ENCODE data around the gene ZBTB21.

Gene ZBTB21

DNA sequence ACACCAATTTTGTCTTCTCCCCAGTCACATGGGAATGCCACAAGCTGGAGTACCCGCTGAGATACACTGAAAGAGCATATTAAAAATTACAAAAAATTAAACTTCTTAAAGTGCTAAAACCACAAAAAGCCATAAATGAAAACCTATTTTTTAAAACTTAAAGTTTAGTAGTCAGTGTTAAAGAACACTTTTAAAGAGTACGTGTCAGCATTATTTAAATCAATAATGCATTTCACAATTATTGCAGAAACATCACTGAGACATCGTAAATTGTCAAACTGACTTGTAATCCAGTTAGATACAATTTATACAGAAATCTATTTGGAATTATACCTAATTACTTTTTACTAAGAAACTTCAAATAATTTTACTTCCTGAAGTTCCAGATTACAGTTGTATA is 22.9 kb downstream of the ZBTB21 start:
- DNase-seq = no peak

DNA sequence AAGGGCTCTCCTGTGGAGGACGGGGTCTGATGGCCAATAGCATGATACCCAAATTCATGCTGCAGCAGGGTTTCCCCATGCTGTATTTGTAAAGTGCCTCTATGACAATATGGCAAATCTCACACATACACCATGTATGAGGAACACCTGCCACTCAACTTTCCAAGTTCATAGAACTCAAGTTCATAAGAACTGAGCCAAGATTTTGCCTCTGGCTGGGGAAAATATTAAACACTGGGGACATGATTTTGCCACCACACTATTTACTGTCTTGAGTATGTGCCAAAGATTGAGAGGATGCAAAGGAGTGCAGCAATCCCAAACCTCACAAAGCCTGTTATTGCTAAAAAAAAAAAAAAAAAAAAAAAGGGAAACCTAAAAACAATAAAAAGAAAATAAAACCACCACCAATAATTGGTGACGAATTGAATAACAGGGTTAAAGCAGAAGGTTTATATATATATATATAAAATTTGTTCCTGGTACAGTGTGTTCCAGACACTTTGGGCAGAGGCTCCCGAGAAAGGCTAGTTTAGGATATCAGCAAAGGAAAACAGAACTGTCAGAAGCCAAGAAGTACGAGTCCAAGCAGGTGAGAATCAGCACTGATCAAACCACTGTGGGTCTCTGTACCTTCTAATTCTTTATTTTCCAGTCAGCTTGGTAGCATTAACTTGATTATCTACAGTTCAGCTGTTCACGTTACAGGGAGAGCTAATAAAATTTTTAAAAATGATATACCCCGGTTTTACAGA is 24.3 kb downstream of the ZBTB21 start:
- DNase-seq = no peak

DNA sequence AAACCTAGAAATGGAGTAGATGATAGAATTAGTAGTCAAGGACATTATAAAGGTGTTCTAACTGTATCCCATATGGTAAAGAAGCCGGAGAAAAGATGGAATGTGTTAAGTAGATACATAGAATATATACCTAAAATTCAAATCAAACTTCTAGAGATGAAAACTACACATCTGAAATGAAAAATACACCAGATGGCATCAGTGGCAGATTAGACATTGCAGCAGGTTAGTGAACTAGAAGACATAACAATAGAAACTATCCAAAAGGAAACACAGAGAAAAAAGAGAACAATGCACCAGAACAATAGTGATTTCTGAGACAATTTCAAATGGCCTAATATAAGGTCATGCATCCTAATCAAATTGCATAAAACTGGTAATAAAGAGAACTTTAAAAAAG is 26.9 kb downstream of the ZBTB21 start:
- no peak for DNase-seq

- no peak for DNase-seq
Observed at GRCh38 chr21:41980561-41980960, 29.6 kb downstream of the ZBTB21 start.

DNA sequence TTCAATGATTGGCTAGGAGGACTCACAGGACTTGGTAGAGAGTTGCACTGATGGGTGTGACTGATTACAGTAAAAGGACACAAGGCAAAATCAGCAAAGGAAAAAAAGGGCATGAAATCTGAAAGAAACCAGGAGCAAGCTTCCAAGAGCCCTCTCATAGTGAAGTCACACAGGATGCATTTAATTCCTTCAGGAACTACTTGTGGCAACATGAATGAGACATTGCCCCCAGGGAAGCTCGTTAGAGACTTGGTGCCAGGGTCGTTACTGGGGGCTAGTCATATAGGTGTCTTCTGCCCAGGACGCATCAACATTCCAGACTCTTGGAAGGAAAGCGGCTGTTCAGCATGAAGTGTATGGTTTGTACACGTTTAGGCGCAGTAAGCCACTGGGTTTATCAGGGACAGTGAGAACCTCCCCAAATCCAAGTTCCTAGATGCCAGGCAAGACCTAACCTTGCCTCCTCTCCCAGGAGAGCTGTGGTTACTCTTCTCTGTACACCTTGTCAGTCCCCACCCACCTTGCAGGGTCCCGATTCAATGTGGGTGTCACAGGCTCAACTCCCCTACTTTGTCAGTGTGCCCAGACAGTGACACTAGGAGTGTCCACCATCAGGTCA is 30.3 kb downstream of the ZBTB21 start:
- DNase-seq = no peak

DNA sequence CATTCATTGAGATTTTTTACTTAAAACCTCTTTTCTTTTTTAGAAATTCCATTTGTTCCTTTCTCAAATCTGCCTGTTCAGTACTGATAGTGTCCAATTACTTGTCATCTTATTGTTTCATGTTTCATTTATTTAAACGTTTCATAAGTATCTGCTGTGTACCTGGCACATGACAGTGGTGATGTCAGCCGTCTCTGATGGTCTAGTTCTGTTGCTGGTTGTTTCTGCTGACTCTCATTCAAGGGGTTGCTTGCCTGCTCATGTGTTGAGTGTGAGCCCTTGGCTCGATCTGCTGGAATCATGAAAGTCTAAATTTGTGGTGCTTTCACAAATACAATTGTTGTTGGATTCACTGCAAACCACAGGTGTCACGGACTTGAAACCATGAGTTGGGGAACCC is 30.8 kb downstream of the ZBTB21 start:
- no peak for DNase-seq

GRCh38 chr21:41977034-41977950 is 32.9 kb downstream of the ZBTB21 start:
- DNase-seq = no peak

DNA sequence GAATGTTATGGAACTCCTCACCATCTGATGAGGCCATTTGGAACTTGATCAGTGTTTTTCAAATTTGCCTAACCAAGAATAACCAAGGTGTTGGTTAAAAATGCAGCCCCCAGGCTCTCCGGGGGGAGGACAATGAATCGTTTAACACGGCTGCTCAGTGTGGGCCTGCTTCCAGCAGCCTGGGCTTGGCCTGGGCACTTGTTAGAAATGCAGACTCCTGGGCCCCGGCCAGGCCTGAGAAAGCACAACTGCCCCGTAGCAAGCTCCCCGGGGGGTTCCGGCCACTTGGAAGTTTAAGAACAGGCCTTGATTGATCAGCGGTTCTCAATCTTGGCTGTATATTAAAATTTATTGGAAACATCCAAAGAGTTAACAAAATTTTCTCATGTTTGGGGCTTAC is 33.5 kb downstream of the ZBTB21 start:
- no peak for DNase-seq

- DNase-seq = no peak
Observed at GRCh38 chr21:41975391-41976272, 34.5 kb downstream of the ZBTB21 start.

- no peak for DNase-seq
Observed at GRCh38 chr21:41974752-41975053, 35.5 kb downstream of the ZBTB21 start.

DNA sequence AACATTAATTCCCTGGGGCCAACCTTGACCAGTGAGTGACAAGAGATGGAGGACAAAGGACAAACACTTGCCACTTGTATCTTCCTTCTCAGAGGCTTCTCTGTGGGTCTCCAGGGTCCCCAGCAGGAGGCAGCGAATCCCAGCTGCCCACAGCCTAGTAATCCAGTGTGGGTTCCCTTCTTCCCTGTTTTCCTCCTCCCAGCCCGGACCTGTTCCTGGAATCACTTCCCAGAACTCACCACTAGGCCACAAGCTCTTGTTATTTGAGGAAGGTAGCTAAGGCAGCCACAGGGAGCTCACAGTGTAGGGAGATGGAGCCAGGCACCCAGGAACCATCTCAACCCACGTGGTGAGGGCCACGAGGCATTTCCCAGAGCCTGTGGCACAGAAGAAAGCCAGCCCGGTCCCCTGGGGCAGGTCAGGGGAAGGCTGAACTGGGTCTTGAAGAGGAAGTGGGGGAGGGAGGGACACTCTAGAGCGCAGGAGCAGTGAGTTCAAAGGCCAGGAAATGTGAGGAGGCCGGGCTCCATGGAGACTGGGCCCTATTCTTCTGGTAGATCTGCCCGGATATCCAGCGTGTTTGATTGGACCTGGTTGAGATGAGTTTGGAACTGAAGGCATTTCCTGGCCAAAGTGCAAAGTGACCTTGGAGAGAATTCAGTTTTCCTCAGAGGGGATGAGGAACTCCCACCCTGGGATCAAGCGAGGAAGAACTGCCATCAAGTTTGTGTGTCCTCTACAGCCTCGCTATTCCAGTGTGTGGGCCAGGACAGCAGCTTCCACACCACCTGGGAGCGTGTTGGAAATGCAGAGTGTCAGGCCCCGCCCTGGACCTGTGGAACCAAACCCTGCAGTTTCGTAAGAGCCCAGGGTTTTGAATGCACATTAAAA is 36.1 kb downstream of the ZBTB21 start:
- peak; percentile 29 for DNase-seq

GRCh38 chr21:41973427-41973831 is 36.7 kb downstream of the ZBTB21 start:
- DNase-seq = no peak

- DNase-seq = no peak
Observed at GRCh38 chr21:41972511-41973205, 37.5 kb downstream of the ZBTB21 start.

- no peak for DNase-seq
Observed at GRCh38 chr21:41971891-41972290, 38.3 kb downstream of the ZBTB21 start.

DNA sequence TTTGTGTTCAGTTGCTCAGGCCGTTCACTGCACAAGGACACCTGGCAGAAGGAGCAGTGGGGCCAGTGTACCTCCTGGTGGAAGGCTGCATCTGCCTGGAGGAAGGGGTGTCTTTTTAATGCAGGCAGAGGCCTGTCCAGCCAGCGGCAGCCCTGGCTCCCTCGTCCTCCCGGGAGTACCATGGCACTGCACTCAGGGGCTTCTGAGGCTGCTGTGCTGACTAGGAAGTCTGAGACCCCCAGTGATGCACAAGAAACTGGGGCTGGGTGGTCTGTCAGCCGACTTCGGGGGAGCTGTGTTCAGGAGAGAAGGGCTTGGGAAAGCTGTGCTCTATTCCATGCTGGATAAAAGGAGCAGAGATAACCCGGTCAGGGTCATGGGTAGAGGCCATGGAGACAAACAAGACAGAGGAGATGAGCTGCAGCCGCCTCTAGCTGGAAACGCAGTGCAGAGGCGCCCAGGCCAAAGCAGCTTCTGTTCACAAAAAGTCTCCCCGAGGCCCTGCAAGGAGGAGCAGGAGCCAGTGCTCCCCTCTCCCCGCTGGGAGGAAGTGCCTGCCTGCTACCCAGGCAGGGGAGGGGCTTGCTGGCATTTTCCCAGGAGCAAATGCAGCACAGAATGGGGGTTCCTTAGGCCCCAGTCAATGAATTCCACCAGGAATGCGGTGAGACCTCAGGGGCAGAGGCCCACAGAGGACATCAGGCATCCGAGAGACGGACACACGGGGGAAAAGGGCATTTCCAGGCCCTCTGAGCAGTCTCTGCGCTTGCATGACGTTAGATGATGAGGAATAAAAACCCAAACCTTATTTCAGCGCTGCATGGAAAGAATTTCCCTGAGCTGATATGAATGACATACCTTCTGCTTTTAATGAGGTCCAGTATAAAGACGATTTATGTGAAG is 39.2 kb downstream of the ZBTB21 start:
- DNase-seq = no peak

- DNase-seq = no peak
Observed at GRCh38 chr21:41970106-41970391, 40.1 kb downstream of the ZBTB21 start.

- DNase-seq = no peak
Observed at GRCh38 chr21:41967708-41968107, 42.5 kb downstream of the ZBTB21 start.

GRCh38 chr21:41966872-41967621 is 43.1 kb downstream of the ZBTB21 start:
- no peak for DNase-seq

DNA sequence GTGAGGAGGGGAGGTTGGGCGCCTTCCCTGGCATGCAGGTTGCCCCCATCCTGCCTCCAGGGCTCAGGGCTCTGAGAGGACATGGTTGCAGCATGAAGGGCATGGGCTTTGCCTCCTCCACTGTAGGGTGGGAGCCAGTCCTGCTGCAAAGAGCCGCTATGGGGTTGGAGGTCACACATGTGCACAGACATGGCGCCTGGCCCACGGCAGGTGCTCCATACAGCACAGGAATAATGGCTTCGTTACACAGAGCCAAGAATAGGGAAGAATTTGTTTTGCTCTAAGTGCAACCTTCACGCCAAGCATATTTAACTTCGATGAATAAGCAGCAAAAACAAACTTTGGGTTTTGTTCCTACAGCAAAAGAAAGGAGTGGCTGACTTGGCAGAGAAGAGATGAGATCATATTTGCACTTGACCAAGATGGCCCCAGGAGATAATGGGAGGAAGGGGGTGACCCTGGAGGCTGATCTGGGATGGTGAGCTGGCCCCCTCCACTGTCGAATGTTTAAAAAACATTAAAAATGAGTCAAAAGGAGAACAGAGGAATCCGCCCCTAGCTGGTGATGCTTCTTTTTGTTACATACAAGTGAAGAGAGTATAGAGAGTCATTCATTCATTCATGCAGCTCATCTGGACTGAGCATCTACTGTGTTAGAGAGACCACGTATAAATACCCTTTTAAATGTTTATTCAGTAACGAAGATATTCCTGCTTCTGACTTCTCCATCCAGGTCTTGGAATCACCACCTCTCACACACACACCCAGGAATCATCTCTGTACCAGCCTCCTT is 43.9 kb downstream of the ZBTB21 start:
- DNase-seq = peak; percentile 67

Measured in EL (cell line).